SK-N-DZ (cell line): ENCODE measurements around the gene HOXD4. TPM values are rescaled to one million over a fixed set of nuclear protein-coding genes. Genes with fewer than 3 reads are reported as not detected.

Experiments
- DNase-seq: peaks from one replicate; pipeline ENCODE4 v3.0.0-alpha.2; 2015; ENCODE audit warnings: low spot score
- polyA plus RNA-seq, 2 experiments: library from polyadenylated mRNA; depleted of rRNA; stranded (reverse); fragments of >200 nt; gene quantifications; 2 replicates each; pipeline ENCODE4 v1.2.3, GENCODE V29; 2014

The HOXD4 gene
- 2.6 and 11.6 TPM in 2 replicates for polyA plus RNA-seq (2014; cell fraction: cytosol; rRNA removed)
- polyA plus RNA-seq (2014; cell fraction: nucleus; rRNA removed), result 47.5 and 55.4 TPM in 2 replicates

DNA sequence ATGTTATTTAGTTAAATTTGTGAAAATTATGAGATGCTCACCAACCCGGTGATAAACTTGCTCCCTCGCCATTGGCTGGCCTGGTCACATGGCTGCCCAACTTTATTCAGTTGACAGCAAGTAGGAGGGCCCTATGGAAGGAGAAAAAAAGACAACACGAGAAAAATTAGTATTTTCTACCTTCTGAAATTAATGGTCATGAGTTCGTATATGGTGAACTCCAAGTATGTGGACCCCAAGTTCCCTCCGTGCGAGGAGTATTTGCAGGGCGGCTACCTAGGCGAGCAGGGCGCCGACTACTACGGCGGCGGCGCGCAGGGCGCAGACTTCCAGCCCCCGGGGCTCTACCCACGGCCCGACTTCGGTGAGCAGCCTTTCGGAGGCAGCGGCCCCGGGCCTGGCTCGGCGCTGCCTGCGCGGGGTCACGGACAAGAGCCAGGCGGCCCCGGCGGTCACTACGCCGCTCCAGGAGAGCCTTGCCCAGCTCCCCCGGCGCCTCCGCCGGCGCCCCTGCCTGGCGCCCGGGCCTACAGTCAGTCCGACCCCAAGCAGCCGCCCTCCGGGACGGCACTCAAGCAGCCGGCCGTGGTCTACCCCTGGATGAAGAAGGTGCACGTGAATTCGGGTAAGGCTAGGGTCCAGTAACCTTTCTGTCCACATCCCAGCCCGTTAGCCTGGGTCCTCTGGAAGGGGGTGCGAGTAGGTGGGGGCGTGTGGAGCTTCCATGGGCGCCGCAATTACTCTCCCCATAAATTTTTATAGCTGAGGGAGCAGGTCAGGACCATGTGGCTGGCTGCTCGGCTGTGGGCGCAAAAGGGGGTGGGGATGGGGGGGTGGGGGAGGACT is at the start of gene HOXD4:
Gene HOXD4 (plus strand): TSS at position 109 of the 846 bp plus-strand sequence. CDS start 84 bp downstream, at position 193.
- no peak for DNase-seq

- no peak for DNase-seq
Observed at GRCh38 chr2:176101842-176102241, 49.5 kb upstream of the HOXD4 start.

- DNase-seq, result no peak
Observed at GRCh38 chr2:176102309-176102866, 49.0 kb upstream of the HOXD4 start.

DNA sequence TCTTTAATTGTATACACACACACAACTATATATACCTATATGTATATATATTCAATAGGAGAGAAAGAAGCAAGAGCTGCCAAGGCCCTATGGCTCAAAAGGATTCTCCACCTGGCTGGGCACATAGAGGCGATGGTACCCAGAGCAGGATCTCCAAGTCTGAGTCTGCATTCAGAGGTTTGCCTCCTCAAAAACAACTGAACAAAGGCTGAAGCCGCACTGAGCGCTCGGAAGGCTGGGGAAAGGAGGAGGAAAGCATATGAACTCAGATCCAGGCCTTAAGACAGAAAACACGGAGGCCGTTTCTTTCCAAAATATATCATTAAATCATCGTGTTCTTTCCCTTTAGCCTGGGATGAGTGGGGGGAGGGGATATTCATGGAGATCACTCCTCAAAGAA is 48.2 kb upstream of the HOXD4 start:
- DNase-seq, result no peak

GRCh38 chr2:176103742-176104315 is 47.5 kb upstream of the HOXD4 start:
- no peak for DNase-seq

- DNase-seq, result peak; percentile 57
Observed at GRCh38 chr2:176104316-176105077, 46.9 kb upstream of the HOXD4 start.

DNA sequence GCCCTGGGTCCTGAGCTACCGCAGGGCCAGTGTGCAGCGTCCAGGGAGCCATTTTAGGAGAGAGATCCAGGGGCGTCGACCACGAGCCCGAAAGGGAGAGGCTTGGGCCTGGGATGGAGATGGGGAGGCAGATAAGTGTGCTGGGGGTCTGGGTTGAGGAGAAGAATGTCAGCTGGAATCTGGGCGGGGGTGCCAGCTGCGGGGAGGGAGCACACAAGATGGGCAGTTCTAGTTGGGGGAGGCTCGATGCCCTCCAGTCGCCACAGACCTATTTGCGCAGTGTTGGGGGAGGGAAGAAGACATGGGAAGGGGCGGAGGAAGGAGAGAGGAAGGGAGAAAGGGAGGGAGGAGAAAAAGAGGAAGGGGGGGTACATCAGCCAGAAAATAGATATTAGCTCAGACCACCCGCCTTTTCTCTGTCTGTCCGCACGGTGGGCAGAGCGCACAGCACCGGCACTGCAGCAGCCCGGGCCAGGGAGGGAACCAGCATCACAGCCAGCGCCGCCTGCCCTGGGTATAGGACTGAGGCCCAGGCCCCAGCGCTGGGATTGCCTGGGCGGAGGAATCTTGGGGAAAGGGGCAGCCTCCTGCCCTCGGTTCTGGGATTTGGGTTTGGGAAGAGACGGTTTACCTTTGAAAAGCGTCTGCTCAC is 46.1 kb upstream of the HOXD4 start:
- no peak for DNase-seq

GRCh38 chr2:176105730-176106580 is 45.4 kb upstream of the HOXD4 start:
- no peak for DNase-seq

DNA sequence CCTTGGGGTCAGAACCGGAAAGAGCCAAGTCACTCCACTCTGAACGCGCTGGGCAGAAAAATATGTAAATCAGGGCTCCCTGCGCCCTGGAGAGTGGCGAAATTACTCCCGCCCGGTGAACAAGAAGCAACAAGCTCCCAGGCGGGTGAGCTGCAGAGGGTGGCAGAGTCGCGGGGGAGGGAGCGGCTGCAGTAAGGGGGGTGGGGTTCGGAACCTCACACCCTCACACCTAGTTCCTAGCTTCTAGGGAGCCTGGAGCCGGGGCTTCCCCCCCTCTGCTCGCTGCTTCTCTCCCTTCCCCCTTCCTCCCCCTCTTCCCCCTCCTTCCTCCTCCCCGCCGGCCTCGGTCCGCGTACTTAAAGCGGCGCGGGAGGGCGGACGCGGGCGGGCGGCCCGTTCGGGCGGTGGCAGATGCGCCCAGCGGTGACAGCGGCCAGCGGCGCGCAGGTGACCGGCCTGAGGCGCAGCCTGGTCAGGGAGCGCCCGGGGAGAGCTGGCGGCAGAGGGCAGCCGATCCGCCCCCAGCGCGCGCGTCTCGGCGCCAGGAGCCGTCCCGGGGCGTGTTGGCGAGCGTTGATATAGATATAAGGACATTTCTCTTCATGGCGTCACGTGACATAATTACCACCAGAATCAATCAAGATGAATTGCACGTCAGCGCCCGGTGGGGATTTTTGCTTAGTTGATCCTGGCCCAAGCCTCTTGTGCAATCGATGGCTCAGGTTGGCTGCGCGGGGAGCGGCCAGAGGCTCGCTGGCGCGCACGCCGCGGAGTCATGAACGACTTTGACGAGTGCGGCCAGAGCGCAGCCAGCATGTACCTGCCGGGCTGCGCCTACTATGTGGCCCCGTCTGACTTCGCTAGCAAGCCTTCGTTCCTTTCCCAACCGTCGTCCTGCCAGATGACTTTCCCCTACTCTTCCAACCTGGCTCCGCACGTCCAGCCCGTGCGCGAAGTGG is 44.5 kb upstream of the HOXD4 start, which contains the start of gene HOXD11:
Gene HOXD11 (plus strand): TSS at position 700 of the 959 bp plus-strand sequence. CDS start 76 bp downstream, at position 776.
- DNase-seq, result peak; percentile 40

DNA sequence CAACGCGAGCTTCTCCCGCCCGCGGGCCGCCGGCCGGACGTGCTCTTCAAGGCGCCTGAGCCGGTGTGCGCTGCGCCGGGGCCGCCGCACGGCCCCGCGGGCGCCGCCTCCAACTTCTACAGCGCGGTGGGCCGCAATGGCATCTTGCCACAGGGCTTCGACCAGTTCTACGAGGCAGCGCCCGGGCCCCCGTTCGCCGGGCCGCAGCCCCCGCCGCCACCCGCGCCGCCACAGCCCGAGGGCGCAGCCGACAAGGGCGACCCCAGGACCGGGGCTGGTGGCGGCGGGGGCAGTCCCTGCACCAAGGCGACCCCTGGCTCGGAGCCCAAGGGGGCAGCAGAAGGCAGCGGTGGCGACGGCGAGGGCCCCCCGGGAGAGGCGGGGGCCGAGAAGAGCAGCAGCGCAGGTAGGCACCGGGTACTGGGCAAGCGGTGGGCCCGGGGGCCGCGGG is 43.6 kb upstream of the HOXD4 start:
- no peak for DNase-seq

DNA sequence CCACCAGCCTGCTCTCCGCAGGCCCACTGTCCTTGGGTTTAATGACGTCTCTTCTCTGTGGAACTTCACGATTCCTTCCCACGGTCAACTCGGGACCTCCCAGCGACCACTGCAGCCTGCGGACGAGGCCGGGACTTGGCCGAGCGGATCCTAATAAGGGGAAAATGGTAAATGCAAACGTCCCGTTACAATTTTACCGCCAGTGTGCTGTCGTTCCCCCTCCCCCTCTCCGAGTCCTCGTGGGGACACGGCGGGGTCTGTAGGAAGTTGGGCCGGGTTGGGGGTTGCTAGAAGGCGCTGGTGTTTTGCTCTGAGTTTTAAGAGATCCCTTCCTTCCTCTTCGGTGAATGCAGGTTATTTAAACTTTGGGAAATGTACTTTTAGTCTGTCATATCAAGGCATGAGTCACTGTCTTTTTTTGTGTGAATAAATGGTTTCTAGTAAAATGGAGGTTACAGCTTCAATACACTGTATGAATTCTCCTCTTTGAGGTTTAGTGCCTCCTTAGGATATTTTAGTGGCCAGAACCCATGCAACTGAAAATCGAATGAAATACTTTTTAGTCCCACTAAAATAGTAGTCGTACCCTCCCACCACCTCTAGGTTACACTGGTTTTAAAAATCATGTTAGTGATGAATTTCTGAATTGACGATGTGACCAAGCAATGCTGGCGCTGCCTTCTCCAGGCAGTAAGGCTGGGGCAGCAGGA is 42.0 kb upstream of the HOXD4 start:
- no peak for DNase-seq

DNA sequence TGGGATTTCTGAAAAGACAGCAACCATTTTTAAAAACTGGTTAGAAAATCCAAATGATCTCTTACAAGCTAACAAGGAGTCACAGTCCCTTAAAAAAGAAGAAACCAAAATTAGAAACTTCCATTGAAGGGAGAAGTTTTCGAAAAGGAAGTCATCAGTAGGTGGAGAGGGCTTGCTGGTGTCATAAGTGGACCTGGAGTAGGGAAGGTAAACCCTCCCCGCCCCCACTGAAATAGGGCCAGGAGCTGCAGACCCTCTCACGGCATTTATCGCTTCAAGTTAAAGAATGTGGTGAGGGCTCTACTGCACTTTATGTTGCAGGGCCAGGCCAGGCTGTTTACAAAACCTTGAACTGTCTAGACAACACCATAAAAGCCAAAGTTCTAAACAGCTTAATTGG is 41.4 kb upstream of the HOXD4 start:
- DNase-seq, result no peak

GRCh38 chr2:176110415-176111308 is 40.7 kb upstream of the HOXD4 start:
- no peak for DNase-seq

DNA sequence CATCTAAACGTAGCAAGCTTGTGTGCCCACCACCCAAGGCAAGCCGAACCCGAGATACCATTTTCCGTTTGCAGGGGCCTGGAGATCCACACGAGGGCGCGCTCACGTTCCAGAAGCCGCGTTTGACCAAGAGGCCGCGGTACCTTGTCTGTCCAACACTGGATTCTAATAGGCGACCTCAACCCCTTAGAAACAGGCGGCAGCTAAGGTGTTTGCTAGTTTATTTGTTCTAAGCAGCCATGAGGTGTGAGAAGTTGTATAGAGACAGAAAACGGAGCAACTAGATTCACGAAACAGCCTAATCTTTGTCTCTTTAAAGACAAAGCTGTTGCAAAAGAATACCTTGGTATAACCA is 40.1 kb upstream of the HOXD4 start:
- peak; percentile 81 for DNase-seq

DNA sequence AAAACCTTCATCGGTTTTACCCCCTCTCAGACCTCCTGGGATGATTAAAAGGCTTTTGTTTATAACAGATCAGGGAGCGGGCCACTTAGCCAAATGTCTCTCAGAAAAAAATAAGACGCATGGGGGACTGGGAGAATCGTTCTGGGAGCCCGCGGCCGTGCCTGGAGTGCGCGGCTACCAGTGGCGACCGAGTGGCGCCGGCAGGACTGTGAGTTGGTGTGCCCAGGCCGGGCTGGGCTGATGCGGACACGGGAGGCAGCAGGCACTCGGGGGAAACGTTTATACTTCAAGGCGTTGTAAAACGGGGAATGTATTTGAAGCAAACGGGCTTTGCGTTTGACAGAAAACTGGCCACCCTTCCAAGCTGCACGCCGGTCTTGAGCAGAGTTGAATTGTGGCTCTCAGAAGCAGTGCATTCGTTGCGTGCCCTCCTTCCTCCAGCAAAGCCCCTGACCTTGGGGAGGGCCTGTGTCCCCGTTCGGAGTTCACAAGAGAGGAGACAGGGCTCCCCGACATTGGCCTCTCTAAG is 39.4 kb upstream of the HOXD4 start:
- DNase-seq, result no peak

- DNase-seq, result no peak
Observed at GRCh38 chr2:176112375-176113302, 38.7 kb upstream of the HOXD4 start.
